GM21529 (cell line): ENCODE data around the gene AURKB.
"Not testable (repeated sequence)": the region's sequence is repeated elsewhere in the genome, so short reads cannot be mapped to it uniquely, and the experiment has no call there.

ENCODE experiments used
- ATAC-seq: cut with Tn5 transposase; IDR thresholded peaks from one replicate; pipeline ENCODE4 v1.9.1; 2021; ENCODE audit not compliant: unreplicated experiment

Gene AURKB

DNA sequence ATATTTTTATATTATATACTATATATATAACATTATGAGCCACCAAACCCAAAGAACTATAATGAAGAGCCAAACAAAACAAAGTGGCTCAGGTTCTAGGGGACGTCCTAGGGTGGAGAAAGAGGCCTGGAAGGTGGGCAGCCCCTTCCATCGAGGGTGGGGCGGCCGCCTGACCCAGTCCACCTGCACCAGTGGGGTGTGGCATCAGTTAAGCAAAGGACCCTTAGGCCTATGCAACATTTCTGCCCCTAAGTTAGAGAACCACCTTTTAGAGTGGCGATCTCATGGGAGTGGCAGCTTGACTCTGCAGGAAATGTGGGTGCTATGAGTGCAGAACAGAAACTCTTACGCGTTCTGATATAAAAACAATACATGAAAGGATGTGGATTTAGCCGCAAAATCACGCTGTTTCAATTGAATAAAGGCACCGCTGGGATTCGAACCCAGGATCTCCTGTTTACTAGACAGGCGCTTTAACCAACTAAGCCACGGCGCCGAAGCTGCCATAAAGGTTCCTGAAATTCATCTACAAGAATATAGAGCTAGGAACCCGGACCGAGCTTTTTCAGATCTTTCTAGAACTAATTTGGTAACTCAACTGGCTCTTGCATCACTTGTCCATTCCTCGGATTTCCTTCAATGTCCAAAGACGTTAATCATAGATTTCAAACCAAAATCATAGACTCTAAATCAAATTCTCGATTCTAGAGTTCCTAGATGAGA, 15.6 kb upstream of the AURKB start:
- ATAC-seq, result no peak

DNA sequence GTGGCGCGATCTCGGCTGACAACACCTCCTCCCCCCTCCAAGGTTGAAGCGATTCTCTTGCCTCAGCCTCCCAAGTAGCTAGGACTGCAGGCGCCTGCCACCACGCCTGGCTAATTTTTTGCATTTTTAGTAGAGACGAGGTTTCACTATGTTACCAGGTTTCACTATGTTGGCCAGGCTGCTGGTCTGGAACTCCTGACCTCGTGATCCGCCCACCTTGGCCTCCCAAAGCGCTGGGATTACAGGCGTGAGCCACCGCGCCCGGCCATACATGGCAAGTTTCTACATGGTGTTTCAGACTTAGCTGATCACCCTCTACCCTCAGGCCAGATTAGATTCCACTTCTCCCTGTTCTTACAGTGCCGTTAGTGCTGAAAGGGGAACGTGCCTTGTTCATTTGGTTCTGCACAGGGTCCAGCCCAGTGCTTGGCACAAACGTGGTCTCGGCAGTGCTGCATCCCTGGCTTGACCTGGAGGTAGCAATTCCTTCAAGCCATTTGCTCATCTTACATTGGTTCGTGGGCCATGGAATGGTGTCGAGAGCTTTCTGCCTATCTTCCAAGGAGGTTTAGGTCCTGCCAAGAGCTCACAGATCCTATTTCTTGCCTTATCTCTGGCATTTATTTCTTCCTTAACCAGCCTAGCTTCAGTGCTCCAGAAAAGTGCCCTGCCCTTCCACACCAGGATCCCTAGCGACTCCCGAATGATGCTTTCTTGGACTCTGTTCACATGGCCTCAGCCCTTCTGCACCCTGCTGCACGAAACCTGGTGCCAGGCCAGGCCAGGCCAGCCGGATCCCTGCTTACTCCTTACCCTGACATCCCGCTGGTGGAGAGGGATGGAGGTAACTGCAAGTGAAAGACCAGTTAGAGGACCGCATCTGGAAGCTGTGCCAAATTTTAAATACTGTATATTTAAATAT, 14.8 kb upstream of the AURKB start:
- no peak for ATAC-seq

DNA sequence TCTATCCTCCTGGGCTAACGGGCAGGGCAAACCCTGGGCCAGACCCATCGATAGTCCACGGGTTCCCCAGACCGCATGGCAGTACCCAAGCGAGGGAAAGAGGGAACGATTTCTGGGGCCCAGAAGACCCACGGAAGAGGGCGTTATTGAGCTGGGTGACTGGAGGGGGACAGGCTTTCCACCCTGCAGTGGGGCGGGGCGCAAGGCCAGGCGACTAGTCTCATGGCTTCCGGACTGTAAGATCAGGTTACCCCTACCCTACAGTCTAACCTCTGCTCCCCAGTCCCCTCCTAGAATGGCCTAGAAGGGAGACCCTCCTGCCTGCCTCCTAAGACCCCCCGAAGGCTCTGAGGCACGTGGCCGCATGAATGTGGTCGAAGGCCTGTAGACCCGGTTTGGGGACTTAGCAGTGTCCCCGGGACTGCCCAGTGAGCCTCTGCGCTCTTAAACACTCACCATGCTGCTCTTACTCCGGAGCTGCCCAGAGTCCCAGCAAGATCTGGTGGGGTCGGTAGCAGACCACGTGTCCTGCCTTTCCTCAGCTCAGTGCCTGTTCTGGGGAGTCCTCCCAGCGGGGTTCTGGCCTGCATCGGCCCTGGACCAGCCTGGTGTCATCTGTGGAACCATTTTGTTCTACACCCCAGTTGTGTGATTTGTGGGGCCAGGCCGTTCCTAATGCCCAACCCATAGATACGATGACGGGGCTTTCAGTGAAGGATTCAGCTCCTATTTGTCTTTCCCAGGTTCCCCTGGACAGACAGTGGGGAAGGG, 13.2 kb upstream of the AURKB start:
- ATAC-seq, result no peak

DNA sequence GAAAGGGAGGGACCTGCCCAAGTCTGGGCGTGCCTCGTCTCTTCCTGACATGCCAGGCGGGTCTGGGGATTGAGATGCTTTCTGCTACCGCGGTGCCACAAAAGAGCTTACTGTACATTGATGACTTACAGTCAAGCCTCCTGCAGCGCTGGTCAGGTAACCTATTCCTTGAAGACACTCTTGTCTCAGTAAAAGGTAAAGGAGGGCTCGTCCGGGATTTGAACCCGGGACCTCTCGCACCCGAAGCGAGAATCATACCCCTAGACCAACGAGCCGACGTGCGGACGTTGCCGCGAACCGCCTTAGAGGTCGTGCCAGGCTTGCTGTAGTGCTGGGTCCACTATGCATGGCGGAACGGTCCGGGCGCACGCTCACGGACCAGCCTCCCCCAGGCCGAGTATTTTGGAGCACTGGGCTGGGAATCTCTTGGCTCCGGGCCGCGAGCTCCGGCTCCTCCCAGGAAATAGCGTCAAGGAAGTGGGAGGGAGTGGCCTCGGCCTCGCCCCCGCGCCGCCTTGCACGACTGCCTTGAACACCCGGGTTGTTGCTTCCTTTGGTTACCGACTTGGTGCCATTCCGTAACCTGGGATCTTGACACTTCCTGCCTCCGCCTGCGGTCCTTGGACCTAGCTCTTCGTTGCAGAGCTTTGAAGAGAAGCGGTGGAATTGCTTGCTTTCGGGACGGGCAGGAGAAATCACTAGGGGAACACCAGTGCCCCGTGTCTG, 12.4 kb upstream of the AURKB start:
- ATAC-seq, result peak; percentile 38

DNA sequence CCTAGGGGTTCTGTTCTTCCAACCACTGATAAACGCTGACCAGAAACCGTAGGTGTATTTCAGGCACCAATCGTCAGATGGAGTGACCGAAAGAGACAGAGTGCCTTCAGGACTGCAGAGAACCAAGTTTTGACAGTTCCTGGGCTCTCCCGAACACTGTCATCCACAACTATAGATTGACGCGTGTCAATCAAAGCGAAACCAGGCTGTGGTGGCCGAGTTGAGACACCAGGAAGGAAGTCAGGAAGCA, 11.9 kb upstream of the AURKB start:
- no peak for ATAC-seq

DNA sequence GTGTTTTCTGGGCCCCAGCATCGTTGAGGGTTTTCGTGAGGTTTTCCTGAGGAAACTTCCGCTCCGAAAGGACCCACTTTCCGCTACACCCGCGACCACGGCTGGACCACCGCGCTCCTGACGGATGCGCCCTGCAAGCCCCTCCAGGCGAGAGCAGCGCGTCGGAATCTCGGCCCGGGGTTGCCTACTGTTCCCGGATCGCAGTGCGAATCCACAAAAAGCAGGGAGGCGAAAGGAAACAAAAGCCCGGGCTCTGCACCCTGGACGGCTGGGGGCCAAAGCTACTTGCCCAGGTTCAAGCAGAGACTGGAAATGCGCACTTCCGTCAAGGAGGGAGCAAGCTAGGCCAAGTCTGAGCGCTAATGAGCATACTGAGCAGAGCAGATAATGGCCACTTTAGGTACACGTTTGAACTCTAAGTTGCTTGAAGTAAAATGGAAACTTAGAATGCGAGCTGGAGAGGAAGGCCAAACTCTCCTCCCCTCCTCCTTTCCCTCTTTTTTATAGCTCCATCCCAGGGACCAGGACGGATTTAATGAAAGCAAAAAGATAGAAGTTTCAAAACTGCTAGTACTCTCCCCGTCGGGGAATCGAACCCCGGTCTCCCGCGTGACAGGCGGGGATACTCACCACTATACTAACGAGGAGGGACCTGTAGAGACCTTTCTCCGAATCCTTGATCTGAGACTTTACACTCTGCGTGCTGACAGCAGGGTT, 11.4 kb upstream of the AURKB start:
- peak; percentile 44 for ATAC-seq

DNA sequence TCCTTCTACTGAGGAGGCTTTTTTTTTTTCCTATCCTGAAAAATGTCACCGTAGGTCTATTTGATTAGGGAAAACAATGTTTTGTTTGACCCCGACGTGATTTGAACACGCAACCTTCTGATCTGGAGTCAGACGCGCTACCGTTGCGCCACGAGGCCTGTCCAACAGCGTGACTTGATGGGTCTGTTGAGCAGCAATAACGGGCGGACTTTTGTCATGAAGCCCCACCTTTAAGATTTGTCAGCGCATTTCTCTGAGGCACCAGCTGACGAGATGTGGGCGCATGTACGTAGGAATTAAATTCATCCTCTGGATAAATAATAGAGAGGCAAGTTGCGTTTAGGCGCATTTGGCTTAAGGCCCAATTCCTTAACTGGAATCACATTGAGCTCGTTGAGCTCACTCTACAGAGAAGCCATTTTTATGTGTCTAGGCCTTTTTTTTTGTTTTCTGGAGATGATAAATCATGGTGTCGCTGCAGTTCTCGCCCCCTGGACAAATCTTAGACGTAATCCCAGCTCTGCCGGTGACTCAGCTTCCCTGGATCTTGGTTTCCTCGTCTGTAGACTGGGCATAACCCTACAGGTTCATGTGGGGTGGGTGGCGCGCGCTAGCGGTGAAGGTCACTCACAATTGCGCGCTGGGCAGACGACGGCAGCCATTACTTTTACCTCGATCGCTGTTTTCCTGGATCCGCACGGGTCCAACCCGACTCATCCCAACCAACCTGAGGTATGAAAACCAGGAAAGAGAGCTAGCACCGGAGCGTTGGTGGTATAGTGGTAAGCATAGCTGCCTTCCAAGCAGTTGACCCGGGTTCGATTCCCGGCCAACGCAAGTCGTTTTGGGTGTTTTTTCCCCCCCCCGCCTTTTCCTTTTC, 10.6 kb upstream of the AURKB start:
- no peak for ATAC-seq

DNA sequence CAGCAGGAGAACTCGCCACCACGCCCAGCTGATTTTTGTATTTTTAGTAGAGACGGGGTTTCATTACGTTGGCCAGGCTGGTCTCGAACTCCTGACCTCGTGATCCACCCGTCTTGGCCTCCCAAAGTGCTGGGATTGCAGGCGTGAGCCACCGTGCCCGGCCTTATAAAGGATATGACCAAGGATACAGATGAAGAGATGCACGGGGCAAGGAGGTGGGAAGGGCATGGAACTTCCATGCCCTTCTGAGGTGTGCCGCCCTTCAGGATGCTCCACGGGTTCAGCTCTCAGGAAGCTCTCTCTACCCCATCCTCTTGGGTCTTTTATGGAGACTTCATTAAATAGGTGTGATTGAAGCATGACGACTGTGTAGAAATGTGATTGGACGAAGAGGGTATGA, 3.6 kb upstream of the AURKB start:
- ATAC-seq, result not testable (repeated sequence)

DNA sequence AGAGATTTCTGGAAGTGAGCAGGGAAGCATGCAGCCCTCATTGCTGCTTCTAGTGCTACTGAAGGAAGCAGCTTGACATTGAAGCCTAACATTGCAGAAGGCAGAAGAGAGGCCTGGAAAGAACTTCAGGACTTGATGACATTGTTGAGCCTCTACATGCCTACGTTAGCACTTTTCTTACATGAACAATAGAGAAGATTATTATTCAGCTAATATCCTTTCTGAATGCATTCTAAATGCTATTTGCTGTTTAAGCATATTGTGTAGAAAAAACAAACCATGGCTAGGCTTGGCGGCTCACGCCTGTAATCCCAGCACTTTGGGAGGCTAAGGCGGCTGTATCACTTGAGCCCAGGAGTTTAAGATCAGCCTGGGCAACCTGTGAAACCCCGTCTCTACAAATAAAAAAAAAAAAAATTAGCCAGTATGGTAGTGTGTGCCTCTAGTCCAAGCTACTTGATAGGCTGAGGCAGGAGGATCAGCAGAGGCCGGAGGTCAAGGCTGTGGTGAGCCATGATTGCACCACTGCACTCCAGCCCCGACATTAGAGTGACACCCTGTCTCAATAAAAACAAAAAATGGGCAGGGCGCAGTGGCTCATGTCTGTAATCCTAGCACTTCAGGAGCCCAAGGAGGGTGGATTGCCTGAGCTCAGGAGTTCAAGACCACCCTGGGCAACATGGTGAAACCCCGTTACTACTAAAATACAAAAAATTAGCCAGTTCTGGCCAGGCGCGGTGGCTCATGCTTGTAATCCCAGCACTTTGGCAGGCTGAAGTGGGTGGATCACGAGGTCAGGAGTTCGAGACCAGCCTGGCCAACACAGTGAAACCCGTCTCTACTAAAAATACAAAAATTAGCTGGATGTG, 2.2 kb upstream of the AURKB start:
- no peak for ATAC-seq

DNA sequence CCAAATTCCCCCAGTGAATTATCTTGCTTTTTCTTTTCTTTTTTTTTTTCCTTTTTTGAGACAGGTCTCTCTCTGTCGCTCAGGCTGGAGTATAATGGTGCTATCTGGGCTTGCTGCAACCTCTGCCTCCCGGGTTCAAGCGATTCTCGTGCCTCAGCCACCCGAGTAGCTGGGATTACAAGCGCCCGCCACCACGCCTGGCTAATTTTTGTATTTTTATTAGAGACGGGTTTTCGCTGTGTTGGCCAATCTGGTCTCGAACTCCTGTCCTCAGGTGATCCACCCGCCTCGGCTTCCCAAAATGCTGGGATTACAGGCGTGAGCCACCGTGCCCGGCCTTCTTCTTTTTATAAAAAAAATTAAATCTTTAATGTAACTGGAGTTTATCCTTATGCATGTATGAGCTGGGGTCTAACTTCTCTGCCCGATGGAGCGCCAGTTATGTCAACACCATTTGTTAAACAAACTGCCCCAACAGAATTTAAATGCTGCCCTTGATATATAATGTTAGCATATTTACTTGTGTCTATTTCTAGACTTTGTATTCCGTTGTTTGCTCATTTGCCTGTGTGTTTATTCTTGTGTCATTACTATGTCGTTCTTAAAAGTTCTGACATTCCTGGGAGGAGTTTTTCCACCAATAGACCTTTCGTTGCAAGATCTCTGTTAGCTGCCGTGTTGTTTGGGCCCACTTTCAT, 535 bp upstream of the AURKB start:
- peak; percentile 8 for ATAC-seq

DNA sequence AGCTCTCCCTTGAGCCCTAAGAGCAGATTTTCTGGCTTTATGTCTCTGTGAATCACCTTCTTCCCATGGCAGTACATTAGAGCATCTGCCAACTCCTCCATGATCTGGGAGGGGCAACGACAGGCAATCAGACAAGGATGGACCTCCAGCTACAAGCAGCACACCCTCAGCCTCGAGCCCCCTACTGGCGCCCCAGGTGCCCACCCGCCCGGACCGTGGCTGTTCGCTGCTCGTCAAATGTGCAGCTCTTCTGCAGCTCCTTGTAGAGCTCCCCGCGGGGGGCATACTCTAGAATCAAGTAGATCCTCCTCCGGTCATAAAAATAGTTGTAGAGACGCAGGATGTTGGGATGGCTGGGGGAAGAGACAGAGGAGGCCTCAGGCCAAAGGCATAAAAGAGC, 3.8 kb downstream of the AURKB start:
- no peak for ATAC-seq

DNA sequence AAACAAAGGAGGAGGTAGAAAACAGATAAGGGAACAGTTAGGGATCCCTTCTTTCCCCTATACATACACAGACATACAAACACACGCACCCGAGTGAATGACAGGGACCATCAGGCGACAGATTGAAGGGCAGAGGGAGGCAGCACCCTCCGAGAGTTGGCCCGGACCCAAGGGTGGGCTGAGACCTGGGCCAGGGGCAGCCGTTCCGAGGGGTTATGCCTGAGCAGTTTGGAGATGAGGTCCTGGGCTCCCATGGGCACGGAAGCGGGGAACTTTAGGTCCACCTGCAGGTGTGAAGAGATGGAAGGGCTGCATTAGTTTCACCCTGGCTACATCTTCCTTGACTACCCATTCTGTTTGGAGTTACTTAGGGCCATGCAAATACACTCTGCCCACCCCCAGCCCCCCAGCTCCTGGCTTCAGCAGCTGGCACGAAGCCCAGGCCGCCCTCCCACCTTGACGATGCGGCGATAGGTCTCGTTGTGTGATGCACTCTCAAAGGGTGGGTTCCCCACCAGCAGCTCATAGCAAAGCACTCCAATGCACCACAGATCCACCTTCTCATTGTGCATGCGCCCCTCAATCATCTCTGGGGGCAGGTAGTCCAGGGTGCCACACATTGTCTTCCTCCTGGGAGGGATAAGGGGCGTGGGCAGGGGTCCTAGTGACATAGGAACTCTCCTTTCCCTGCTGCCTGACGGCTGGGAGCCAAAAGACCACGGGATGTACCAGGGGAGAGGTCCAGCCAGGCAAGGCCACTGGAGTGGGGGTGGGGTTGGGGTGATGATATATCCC, 5.4 kb downstream of the AURKB start:
- no peak for ATAC-seq

DNA sequence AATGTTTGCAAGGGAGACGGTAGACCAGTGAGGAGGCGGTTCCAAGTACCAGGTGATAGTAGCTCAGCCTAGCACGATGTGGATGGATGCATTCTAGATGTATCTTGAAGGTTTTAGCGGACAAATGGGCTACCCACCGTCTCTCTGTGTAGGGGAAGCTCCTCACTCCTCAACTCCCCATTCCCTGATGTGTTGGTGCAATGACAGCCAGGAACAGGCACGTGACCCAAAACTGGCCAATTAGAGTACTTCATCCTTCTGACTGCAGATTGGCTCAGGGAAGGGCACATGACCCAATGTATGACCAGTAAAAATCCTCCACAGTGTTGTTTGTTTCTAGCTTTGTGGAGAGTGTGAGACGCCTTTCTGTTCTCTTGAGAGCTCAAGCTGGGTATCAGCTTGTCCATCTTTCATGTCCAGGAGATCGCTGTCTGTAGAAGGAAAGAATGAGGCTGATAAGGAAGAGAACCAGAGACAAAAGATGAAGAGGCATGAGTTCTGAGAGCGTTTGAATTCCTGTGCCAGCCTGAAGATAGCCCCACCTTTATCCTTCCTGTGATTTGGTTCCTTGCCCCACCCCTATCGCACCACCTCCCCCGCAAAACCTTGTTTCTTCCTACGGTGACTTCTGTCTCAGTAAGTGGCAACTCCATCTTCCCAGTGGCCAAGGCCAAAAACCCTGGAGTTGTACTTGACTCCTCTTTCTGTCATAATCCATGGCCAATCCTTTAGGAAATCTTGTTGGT, 18.1 kb downstream of the AURKB start:
- peak; percentile 25 for ATAC-seq

DNA sequence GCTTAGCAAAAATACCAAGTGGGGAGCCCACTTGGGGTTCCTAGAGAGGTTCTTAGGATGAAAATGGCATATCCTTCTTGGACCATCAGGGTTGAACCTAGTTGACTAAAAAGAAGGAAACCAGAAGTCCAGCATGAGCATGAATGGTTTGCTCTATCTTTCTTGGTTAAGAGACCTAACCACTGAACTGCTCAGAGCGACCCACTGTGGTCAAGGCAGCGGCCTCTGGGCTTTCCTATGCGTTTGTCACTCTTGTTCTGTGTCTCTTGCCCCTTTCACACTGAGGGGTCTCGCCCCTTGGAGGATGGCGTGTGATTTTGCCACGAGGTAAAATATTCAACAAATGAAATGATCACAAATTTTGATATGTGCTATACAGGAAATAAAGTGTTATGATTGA, 19.9 kb downstream of the AURKB start:
- no peak for ATAC-seq

DNA sequence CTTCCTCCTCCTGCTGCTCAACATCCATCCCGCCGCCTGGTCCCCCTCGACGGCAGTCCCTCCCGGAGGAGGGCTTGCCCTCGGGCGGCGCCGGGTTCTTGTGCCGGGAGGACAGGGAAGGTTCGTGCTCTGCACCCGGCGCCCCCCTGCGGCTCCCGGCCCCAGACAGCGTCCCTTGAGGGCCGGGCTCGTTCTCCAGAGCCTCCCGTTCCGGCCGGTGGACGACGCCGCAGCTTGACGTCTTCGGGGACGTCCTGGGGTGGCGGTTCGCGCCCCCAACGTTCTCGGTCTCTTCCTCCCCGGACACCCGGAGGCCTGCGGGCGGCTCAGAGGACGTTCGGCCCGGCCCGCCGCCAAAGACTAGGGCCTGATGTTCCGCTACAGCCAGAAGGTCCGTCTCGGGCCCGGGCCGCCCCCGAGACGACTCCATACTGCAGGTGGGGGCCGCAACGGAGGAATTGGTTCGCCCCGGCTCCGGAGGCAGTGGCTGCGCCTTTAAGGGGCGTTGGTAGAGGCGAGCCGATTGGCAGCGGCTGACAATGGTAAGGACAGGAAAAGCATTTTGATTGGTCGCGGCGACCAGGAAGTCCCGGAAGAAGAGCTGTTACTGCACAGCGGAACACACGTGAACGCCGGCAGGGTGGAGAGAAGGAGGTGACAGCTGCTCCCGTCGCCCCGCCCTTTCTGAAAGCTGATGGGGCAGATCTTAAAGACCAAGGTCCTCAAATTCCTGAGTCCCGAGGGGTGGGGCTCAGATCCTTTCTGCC, 20.5 kb downstream of the AURKB start, which contains the start of gene BORCS6:
Gene BORCS6, minus strand, starts transcription at position 470 of the 767 bp plus-strand sequence. Its CDS starts 40 bp downstream, at position 430.
- peak; percentile 53 for ATAC-seq
